ENCODE results near the gene PTS. TPM values are rescaled to one million over a fixed set of nuclear protein-coding genes. Genes with fewer than 3 reads are reported as not detected.

The PTS gene
- total and polyA plus RNA-seq, 4 donors = 11.3 to 106 (median 49.5) TPM

DNA sequence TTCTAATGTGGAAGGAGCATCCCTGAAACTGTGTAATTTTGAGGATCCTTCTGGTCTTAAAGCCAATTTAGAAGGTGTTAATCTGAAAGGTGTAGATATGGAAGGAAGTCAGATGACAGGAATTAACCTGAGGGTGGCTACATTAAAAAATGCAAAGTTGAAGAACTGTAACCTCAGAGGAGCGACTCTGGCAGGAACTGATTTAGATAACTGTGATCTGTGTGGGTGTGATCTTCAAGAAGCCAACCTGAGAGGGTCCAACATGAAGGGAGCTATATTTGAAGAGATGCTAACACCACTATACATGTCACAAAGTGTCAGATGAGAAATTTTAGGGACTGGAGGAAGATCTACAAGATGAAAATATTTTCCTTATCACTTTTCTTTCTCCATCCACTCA is 43.4 kb upstream of the PTS start:
- no peak overlapping the region for H3K9ac ChIP-seq (ENCODE audit: low read depth in 1 of 2, low read length in 2 of 2)
- no peaks in the 10 kb centered on the region for H3K27me3 ChIP-seq (ENCODE audit: control insufficient read depth in 4 of 4, insufficient read depth in 4 of 4, low read length in 3 of 4)

DNA sequence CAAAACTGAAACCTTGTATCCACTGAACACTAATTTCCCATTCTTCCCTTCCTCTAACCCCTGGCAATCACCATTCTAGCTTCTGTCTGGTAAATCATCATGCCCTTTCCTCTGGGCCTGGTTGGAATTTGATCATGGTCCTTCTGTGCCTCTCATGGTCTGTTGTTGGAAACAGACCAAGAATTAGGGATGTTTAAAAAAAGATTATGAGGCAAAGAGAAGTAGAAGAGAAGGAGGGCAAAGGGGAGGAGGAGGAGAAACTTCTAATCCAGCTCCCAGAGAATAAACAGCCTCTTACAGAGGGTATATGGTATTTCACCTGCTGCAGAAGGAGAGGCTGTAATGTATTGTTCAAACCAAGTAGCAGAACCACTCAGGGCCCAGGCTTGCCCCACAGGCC is 40.3 kb upstream of the PTS start:
- Histone ChIP-seq H3K4me3 (ENCODE audit: low read depth in 1 of 3, low read length in 3 of 3) (no peak overlapping the region), H3K27me3 (ENCODE audit: control insufficient read depth in 4 of 4, insufficient read depth in 4 of 4, low read length in 3 of 4) (no peaks in the 10 kb centered on the region), H3K27ac (ENCODE audit: low read depth in 1 of 2, low read length in 2 of 2) (no peak overlapping the region), H3K4me1 (ENCODE audit: control insufficient read depth in 4 of 4, insufficient read depth in 4 of 4, low read length in 3 of 4) (no peaks in the 10 kb centered on the region), H3K9me3 (ENCODE audit: control insufficient read depth in 4 of 4, low read length in 3 of 4) (no peaks in the 10 kb centered on the region), H3K36me3 (ENCODE audit: control insufficient read depth in 4 of 4, insufficient read depth in 3 of 4, low read depth in 1 of 4, low read length in 3 of 4) (peaks cover 0 to 3% (median 1%) of the 10 kb centered on the region in 4 donors), H3K9ac (ENCODE audit: low read depth in 1 of 2, low read length in 2 of 2) (no peak overlapping the region)
- no peak for DNase-seq (ENCODE audit: low spot score)
- TF ChIP-seq TAF1 (conservative IDR thresholded peaks at IDR 0.05) (no peak), HNF4A (conservative IDR thresholded peaks at IDR 0.05) (peak in 1 of 2 donors; percentile 39), YY1 (IDR thresholded peaks at IDR 0.05) (no peak), HNF4G (IDR thresholded peaks at IDR 0.05) (no peak)

More for the DNA sequence above, 43.4 kb upstream of the PTS start:
- no peak overlapping the region for H3K4me3 ChIP-seq (ENCODE audit: low read depth in 1 of 3, low read length in 3 of 3)
- DNase-seq (ENCODE audit: low spot score) = no peak
- H3K27ac ChIP-seq (ENCODE audit: low read depth in 1 of 2, low read length in 2 of 2) = no peak overlapping the region
- TF ChIP-seq YY1 (IDR thresholded peaks at IDR 0.05) (no peak), NR2F2 (IDR thresholded peaks at IDR 0.05) (no peak), FOXA1 (IDR thresholded peaks at IDR 0.05) (no peak), EGR1 (IDR thresholded peaks at IDR 0.05; ENCODE audit: low read depth in 2 of 2) (no peak), GABPA (IDR thresholded peaks at IDR 0.05 in 1 of 2, conservative IDR thresholded peaks at IDR 0.05 in 1 of 2) (no peak), JUND (IDR thresholded peaks at IDR 0.05) (no peak), RXRA (IDR thresholded peaks at IDR 0.05) (no peak)
- TF ChIP-seq, protein P1, sequence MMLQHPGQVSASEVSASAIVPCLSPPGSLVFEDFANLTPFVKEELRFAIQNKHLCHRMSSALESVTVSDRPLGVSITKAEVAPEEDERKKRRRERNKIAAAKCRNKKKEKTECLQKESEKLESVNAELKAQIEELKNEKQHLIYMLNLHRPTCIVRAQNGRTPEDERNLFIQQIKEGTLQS (IDR thresholded peaks at IDR 0.05) = no peak
- TF ChIP-seq, protein P2, sequence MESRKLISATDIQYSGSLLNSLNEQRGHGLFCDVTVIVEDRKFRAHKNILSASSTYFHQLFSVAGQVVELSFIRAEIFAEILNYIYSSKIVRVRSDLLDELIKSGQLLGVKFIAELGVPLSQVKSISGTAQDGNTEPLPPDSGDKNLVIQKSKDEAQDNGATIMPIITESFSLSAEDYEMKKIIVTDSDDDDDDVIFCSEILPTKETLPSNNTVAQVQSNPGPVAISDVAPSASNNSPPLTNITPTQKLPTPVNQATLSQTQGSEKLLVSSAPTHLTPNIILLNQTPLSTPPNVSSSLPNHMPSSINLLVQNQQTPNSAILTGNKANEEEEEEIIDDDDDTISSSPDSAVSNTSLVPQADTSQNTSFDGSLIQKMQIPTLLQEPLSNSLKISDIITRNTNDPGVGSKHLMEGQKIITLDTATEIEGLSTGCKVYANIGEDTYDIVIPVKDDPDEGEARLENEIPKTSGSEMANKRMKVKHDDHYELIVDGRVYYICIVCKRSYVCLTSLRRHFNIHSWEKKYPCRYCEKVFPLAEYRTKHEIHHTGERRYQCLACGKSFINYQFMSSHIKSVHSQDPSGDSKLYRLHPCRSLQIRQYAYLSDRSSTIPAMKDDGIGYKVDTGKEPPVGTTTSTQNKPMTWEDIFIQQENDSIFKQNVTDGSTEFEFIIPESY (IDR thresholded peaks at IDR 0.05) = no peak
- TF ChIP-seq, protein P3, sequence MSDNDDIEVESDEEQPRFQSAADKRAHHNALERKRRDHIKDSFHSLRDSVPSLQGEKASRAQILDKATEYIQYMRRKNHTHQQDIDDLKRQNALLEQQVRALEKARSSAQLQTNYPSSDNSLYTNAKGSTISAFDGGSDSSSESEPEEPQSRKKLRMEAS (IDR thresholded peaks at IDR 0.05) = no peak
- peaks cover 0 to 12% (median 7%) of the 10 kb centered on the region in 4 donors for H3K36me3 ChIP-seq (ENCODE audit: control insufficient read depth in 4 of 4, insufficient read depth in 3 of 4, low read depth in 1 of 4, low read length in 3 of 4)
- H3K4me1 ChIP-seq (ENCODE audit: control insufficient read depth in 4 of 4, insufficient read depth in 4 of 4, low read length in 3 of 4) = peaks cover 0 to 8% (median 5%) of the 10 kb centered on the region in 4 donors
- WGBS = 82% methylated on average over 1 of the region's 1 CpG
- no peaks in the 10 kb centered on the region for H3K9me3 ChIP-seq (ENCODE audit: control insufficient read depth in 4 of 4, low read length in 3 of 4)

DNA sequence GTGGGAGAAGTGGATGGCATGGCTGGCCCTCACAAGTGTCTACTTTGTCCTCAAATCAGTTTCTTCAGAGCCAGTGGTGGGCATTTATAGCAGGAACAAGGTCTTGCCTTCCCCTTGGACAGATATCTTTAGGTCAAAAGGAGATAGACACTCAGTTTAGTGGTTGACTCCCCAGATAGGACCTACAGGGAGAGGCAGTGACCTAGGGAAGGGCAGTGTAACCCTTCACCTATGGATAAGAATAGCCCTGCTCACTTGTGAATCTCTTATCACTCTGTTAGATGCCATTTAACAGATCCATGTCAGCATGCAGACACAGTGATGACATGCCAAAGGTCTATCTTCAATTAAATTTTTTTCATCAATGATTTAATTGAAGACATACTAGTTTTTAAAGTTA is 39.9 kb upstream of the PTS start:
- H3K9ac ChIP-seq (ENCODE audit: low read depth in 1 of 2, low read length in 2 of 2) = no peak overlapping the region
- TF ChIP-seq, protein P4, sequence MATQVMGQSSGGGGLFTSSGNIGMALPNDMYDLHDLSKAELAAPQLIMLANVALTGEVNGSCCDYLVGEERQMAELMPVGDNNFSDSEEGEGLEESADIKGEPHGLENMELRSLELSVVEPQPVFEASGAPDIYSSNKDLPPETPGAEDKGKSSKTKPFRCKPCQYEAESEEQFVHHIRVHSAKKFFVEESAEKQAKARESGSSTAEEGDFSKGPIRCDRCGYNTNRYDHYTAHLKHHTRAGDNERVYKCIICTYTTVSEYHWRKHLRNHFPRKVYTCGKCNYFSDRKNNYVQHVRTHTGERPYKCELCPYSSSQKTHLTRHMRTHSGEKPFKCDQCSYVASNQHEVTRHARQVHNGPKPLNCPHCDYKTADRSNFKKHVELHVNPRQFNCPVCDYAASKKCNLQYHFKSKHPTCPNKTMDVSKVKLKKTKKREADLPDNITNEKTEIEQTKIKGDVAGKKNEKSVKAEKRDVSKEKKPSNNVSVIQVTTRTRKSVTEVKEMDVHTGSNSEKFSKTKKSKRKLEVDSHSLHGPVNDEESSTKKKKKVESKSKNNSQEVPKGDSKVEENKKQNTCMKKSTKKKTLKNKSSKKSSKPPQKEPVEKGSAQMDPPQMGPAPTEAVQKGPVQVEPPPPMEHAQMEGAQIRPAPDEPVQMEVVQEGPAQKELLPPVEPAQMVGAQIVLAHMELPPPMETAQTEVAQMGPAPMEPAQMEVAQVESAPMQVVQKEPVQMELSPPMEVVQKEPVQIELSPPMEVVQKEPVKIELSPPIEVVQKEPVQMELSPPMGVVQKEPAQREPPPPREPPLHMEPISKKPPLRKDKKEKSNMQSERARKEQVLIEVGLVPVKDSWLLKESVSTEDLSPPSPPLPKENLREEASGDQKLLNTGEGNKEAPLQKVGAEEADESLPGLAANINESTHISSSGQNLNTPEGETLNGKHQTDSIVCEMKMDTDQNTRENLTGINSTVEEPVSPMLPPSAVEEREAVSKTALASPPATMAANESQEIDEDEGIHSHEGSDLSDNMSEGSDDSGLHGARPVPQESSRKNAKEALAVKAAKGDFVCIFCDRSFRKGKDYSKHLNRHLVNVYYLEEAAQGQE (IDR thresholded peaks at IDR 0.05) = no peak
- TF ChIP-seq SP1 (IDR thresholded peaks at IDR 0.05) (no peak), EGR1 (IDR thresholded peaks at IDR 0.05; ENCODE audit: low read depth in 2 of 2) (no peak), FOXA1 (IDR thresholded peaks at IDR 0.05) (no peak), JUND (IDR thresholded peaks at IDR 0.05) (no peak), TAF1 (conservative IDR thresholded peaks at IDR 0.05) (no peak), HNF4G (IDR thresholded peaks at IDR 0.05) (no peak), FOXA2 (IDR thresholded peaks at IDR 0.05) (no peak)
- TF ChIP-seq, protein P3 (IDR thresholded peaks at IDR 0.05) = no peak
- TF ChIP-seq, protein P1 (IDR thresholded peaks at IDR 0.05) = no peak
- TF ChIP-seq, protein P5, sequence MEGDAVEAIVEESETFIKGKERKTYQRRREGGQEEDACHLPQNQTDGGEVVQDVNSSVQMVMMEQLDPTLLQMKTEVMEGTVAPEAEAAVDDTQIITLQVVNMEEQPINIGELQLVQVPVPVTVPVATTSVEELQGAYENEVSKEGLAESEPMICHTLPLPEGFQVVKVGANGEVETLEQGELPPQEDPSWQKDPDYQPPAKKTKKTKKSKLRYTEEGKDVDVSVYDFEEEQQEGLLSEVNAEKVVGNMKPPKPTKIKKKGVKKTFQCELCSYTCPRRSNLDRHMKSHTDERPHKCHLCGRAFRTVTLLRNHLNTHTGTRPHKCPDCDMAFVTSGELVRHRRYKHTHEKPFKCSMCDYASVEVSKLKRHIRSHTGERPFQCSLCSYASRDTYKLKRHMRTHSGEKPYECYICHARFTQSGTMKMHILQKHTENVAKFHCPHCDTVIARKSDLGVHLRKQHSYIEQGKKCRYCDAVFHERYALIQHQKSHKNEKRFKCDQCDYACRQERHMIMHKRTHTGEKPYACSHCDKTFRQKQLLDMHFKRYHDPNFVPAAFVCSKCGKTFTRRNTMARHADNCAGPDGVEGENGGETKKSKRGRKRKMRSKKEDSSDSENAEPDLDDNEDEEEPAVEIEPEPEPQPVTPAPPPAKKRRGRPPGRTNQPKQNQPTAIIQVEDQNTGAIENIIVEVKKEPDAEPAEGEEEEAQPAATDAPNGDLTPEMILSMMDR (IDR thresholded peaks at IDR 0.05; ENCODE audit: low read depth, low read length, missing input control) = no peak

More for the DNA sequence above, 39.9 kb upstream of the PTS start:
- Histone ChIP-seq H3K4me1 (ENCODE audit: control insufficient read depth in 4 of 4, insufficient read depth in 4 of 4, low read length in 3 of 4) (no peaks in the 10 kb centered on the region), H3K4me3 (ENCODE audit: low read depth in 1 of 3, low read length in 3 of 3) (no peak overlapping the region), H3K27me3 (ENCODE audit: control insufficient read depth in 4 of 4, insufficient read depth in 4 of 4, low read length in 3 of 4) (no peaks in the 10 kb centered on the region), H3K36me3 (ENCODE audit: control insufficient read depth in 4 of 4, insufficient read depth in 3 of 4, low read depth in 1 of 4, low read length in 3 of 4) (peaks cover 0 to 3% (median 1%) of the 10 kb centered on the region in 4 donors), H3K27ac (ENCODE audit: low read depth in 1 of 2, low read length in 2 of 2) (no peak overlapping the region), H3K9me3 (ENCODE audit: control insufficient read depth in 4 of 4, low read length in 3 of 4) (no peaks in the 10 kb centered on the region)
- DNase-seq (ENCODE audit: low spot score) = no peak

Data from liver (tissue), 9 donors.